WERI-Rb-1 (cell line): ENCODE results near the gene NHERF2.

Source experiments
- DNase-seq: peaks from one replicate; pipeline ENCODE4 v3.0.0-alpha.2; 2020
- H3K27ac ChIP-seq: fragments of 250-450 bp; sonication (Bioruptor Pico); 2 replicates; pipeline ENCODE4 v1.5.1; 2020; ENCODE audit warnings: mild to moderate bottlenecking, moderate library complexity
- H3K27me3 ChIP-seq: fragments of 250-450 bp; sonication (Bioruptor Pico); 2 replicates; pipeline ENCODE4 v1.5.1; 2021; ENCODE audit warnings: mild to moderate bottlenecking, low read depth, moderate library complexity; ENCODE audit not compliant: insufficient read depth, severe bottlenecking
- H3K36me3 ChIP-seq: fragments of 250-450 bp; sonication (Bioruptor Pico); 2 replicates; pipeline ENCODE4 v1.5.1; 2020; ENCODE audit warnings: mild to moderate bottlenecking, moderate library complexity
- H3K4me3 ChIP-seq: 2 replicates; pipeline ENCODE4 v1.5.1; 2011; ENCODE audit warnings: low read depth, mild to moderate bottlenecking, control low read depth, low read length
- H3K9me3 ChIP-seq: fragments of 250-450 bp; sonication (Bioruptor Pico); 2 replicates; pipeline ENCODE4 v1.5.1; 2021; ENCODE audit warnings: mild to moderate bottlenecking, moderate library complexity; ENCODE audit not compliant: severe bottlenecking
- TF ChIP-seq, protein P1 (sequence below): IDR thresholded peaks from 2 replicates; pipeline ENCODE4 v1.5.1; 2011; ENCODE audit warnings: low read depth, mild to moderate bottlenecking, control low read depth, inconsistent platforms, low read length

Gene NHERF2

DNA sequence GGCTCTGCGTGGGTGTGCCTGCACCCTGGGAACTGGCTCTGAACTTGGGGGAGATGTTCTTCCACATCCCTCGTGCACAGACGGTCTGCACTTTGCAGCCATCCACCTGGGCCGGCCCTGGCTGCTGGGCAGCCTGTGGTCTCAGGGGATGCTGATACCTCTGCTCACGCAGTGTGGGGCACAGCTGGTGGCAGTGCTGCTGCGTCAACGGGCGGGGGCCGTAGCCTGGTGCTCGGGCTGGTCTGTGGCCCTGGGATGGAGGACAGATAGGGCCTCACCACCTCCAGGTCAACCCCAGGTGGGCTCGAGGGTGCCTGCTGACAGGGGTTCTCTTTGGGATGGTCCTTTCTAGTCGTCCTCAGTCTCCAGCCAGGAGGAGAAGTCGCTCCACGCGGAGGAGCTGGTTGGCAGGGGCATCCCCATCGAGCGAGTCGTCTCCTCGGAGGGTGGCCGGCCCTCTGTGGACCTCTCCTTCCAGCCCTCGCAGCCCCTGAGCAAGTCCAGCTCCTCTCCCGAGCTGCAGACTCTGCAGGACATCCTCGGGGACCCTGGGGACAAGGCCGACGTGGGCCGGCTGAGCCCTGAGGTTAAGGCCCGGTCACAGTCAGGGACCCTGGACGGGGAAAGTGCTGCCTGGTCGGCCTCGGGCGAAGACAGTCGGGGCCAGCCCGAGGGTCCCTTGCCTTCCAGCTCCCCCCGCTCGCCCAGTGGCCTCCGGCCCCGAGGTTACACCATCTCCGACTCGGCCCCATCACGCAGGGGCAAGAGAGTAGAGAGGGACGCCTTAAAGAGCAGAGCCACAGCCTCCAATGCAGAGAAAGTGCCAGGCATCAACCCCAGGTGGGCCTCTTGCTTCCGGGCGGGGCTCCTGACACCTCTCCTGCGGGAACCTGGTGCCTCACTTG lies 57.4 kb downstream of the NHERF2 start:
- Histone ChIP-seq H3K9me3 (no peaks in the 10 kb centered on the region), H3K4me3 (no peak overlapping the region), H3K27me3 (no peaks in the 10 kb centered on the region), H3K27ac (no peak overlapping the region), H3K36me3 (peaks cover 81% of the 10 kb centered on the region)
- DNase-seq, result no peak
- TF ChIP-seq, protein P1, sequence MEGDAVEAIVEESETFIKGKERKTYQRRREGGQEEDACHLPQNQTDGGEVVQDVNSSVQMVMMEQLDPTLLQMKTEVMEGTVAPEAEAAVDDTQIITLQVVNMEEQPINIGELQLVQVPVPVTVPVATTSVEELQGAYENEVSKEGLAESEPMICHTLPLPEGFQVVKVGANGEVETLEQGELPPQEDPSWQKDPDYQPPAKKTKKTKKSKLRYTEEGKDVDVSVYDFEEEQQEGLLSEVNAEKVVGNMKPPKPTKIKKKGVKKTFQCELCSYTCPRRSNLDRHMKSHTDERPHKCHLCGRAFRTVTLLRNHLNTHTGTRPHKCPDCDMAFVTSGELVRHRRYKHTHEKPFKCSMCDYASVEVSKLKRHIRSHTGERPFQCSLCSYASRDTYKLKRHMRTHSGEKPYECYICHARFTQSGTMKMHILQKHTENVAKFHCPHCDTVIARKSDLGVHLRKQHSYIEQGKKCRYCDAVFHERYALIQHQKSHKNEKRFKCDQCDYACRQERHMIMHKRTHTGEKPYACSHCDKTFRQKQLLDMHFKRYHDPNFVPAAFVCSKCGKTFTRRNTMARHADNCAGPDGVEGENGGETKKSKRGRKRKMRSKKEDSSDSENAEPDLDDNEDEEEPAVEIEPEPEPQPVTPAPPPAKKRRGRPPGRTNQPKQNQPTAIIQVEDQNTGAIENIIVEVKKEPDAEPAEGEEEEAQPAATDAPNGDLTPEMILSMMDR, result no peak

DNA sequence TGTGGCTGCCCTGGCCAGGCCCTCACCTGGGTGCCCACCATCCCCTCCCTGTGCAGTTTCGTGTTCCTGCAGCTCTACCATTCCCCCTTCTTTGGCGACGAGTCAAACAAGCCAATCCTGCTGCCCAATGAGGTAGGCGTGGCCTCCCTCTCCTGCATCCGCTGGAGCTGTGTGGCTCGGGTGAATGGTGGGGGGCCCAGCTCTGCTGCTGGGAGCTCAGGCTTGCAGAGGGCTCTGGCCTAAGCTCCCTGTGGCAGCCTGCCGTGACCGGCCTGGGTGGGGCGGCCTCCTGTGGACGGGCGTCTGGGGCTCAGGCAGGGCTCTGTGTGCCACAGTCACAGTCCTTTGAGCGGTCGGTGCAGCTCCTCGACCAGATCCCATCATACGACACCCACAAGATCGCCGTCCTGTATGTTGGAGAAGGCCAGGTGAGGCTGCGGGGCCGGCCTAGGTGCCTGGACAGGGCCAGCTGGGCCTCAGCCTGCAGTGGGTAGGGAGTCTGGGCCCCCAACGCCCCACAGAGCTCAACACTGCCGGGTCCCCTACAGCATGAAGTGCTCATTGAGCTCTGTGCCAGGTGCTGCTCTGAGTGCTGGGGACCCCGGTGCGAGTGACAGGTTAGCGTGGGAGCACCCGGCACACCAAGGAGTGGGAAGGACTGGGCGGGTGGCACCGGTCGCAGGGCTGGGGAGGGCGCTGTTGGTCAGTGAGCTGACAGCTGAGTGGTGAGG lies 58.4 kb downstream of the NHERF2 start:
- DNase-seq, result no peak
- no peak overlapping the region for H3K4me3 ChIP-seq
- peaks cover 81% of the 10 kb centered on the region for H3K36me3 ChIP-seq
- H3K9me3 ChIP-seq, result no peaks in the 10 kb centered on the region
- no peak overlapping the region for H3K27ac ChIP-seq
- no peaks in the 10 kb centered on the region for H3K27me3 ChIP-seq
- TF ChIP-seq, protein P1, result no peak

DNA sequence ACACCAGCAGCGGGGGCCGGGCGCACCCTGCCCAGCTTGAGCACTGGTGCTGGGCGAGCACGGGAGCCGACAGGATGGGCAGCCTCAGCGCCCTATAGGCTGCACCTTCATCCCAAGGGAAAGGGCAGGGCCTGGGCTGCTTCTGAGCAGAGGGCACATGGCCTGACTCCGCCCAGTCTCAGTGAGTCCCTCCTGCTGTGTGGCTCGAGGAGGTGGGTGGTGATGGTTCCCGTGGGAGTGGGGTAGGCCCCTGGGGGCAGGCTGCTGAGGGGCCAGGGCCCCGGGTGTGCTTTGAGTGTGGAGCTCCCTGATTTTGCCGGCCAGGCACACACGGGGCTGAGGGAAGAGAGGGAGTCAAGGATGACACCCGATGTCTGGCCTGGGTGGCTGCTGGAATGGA lies 59.0 kb downstream of the NHERF2 start:
- DNase-seq, result no peak
- H3K27ac ChIP-seq, result no peak overlapping the region
- TF ChIP-seq, protein P1, result no peak
- no peaks in the 10 kb centered on the region for H3K27me3 ChIP-seq
- H3K4me3 ChIP-seq, result no peak overlapping the region
- no peaks in the 10 kb centered on the region for H3K9me3 ChIP-seq
- H3K36me3 ChIP-seq, result peaks cover 83% of the 10 kb centered on the region

DNA sequence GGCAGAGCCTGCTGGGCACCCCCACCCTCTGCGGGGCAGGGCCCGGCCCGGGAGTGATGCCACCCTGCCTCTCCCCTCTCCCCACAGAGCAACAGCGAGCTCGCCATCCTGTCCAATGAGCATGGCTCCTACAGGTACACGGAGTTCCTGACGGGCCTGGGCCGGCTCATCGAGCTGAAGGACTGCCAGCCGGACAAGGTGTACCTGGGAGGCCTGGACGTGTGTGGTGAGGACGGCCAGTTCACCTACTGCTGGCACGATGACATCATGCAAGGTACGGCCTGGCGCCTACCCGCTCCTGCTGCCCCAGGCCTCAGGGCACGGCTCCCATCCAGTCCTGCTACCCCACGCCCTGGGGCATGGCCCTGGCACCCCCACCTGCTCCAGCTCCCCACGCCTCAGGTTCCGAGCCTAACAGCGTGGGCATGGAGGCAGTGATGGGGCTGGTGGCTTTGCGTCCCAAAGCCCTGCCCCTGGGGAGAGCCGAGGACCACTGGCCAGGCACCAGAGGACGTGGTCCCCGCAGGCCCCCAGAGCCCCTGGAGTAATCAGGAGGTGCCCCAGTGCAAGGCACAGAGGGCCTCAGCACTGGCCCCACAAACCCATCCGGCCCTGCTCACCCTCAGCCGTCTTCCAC lies 59.5 kb downstream of the NHERF2 start:
- peaks cover 84% of the 10 kb centered on the region for H3K36me3 ChIP-seq

More for the DNA sequence above, 59.5 kb downstream of the NHERF2 start:
- H3K9me3 ChIP-seq, result no peaks in the 10 kb centered on the region
- H3K4me3 ChIP-seq, result no peak overlapping the region
- TF ChIP-seq, protein P1, result no peak
- no peaks in the 10 kb centered on the region for H3K27me3 ChIP-seq
- no peak for DNase-seq
- no peak overlapping the region for H3K27ac ChIP-seq
